Thyroid gland (tissue), 4 donors: ENCODE measurements around the gene ZNF22.

Experiments
- POLR2A ChIP-seq, 2 donors: fragments of 450-650 bp; IDR thresholded peaks; one replicate each; pipeline ENCODE4 v1.6.1; 2017; ENCODE audit warnings: antibody characterized with exemption in 2 of 2, mild to moderate bottlenecking in 2 of 2, moderate library complexity in 1 of 2
- TF ChIP-seq, protein P1 (sequence below), 6 experiments: fragments of 200-600 bp in 3 of 6; fragments of 450-650 bp in 3 of 6; sonication (generic) in 3 of 6; IDR thresholded peaks; one replicate each; pipeline ENCODE4 v1.5.1; 2016 to 2019; ENCODE audit warnings: antibody characterized with exemption in 6 of 6, mild to moderate bottlenecking in 2 of 6, inconsistent platforms in 1 of 6, moderate library complexity in 1 of 6

DNA sequence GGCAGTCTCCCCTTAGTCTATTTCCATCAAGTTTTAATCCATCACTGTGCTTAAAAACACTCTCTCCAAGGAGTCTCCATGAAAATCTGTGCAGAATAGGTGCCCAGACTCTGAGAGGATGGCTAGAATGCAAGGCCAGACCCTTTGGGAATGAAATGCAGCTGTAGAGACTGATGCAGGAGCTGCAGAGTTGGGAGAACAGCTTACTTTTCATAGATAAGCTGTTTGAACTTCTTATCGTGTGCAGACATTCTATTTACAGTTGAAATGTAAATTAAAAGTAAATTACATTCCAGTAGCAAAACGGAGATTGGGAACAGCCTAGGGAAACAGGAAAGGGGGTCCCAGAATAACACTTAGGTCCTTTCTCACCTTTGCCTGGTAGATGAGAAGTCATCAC, 14.9 kb downstream of the ZNF22 start:
- TF ChIP-seq, protein P1, sequence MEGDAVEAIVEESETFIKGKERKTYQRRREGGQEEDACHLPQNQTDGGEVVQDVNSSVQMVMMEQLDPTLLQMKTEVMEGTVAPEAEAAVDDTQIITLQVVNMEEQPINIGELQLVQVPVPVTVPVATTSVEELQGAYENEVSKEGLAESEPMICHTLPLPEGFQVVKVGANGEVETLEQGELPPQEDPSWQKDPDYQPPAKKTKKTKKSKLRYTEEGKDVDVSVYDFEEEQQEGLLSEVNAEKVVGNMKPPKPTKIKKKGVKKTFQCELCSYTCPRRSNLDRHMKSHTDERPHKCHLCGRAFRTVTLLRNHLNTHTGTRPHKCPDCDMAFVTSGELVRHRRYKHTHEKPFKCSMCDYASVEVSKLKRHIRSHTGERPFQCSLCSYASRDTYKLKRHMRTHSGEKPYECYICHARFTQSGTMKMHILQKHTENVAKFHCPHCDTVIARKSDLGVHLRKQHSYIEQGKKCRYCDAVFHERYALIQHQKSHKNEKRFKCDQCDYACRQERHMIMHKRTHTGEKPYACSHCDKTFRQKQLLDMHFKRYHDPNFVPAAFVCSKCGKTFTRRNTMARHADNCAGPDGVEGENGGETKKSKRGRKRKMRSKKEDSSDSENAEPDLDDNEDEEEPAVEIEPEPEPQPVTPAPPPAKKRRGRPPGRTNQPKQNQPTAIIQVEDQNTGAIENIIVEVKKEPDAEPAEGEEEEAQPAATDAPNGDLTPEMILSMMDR (IDR thresholded peaks at IDR 0.05), result no peak
- TF ChIP-seq POLR2A (IDR thresholded peaks at IDR 0.05), result no peak
